Subcutaneous abdominal adipose tissue (tissue), 5 donors: Measurements from ENCODE around the gene NOX5.

ENCODE experiments used
- H3K27ac ChIP-seq: one replicate; pipeline ENCODE4 v1.7.0; 2013; ENCODE audit warnings: low read depth, mild to moderate bottlenecking, inconsistent platforms, low read length, moderate library complexity
- H3K27me3 ChIP-seq, 5 donors: one replicate each; pipeline ENCODE4 v1.7.0; 2013; ENCODE audit warnings: low read length in 5 of 5, inconsistent platforms in 1 of 5; ENCODE audit not compliant: control insufficient read depth in 5 of 5, insufficient read depth in 4 of 5
- H3K36me3 ChIP-seq, 5 donors: one replicate each; pipeline ENCODE4 v1.7.0; 2013; ENCODE audit warnings: low read length in 5 of 5; ENCODE audit not compliant: control insufficient read depth in 5 of 5, insufficient read depth in 5 of 5
- H3K4me1 ChIP-seq, 5 donors: one replicate each; pipeline ENCODE4 v1.7.0; 2013; ENCODE audit warnings: low read length in 5 of 5, mild to moderate bottlenecking in 3 of 5, moderate library complexity in 1 of 5; ENCODE audit not compliant: control insufficient read depth in 5 of 5, insufficient read depth in 5 of 5
- H3K4me3 ChIP-seq, 5 donors: one replicate each; pipeline ENCODE4 v1.7.0; 2013; ENCODE audit warnings: low read length in 5 of 5, low read depth in 1 of 5
- H3K9ac ChIP-seq, 5 donors: one replicate each; pipeline ENCODE4 v1.7.0; 2013; ENCODE audit warnings: low read length in 5 of 5, mild to moderate bottlenecking in 4 of 5, moderate library complexity in 3 of 5
- H3K9me3 ChIP-seq, 5 donors: one replicate each; pipeline ENCODE4 v1.7.0; 2013; ENCODE audit warnings: low read length in 5 of 5; ENCODE audit not compliant: control insufficient read depth in 5 of 5
- donor health status: healthy.
- donor health status: healthy.
- donor health status: healthy.
- donor health status: healthy.
- donor health status: healthy.

Gene NOX5

DNA sequence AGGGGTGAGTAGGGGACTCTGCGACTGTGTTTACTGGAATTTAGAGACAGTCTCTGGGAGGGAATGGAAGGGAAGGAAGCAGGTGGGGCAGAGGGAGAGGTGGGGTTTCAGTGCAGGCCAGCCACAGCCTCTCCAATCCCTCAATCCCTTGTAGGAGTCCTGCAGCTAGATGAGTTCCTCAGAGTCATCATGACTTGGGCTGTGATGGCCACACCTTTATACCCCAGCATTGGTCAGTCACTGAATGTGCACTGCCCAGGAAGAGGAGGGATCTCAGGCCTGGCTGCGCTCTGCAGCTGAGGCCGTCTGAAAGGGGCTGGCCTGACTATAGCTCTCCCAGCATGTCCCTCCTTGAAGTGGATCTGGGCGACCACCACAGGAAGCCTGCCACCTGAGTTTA, 78.6 kb downstream of the NOX5 start:
- Histone ChIP-seq H3K4me1 (peaks cover 0 to 13% (median 9%) of the 10 kb centered on the region in 5 donors), H3K27ac (no peak overlapping the region), H3K9ac (no peak overlapping the region), H3K27me3 (no peaks in the 10 kb centered on the region), H3K9me3 (no peaks in the 10 kb centered on the region), H3K36me3 (no peaks in the 10 kb centered on the region), H3K4me3 (no peak overlapping the region)

DNA sequence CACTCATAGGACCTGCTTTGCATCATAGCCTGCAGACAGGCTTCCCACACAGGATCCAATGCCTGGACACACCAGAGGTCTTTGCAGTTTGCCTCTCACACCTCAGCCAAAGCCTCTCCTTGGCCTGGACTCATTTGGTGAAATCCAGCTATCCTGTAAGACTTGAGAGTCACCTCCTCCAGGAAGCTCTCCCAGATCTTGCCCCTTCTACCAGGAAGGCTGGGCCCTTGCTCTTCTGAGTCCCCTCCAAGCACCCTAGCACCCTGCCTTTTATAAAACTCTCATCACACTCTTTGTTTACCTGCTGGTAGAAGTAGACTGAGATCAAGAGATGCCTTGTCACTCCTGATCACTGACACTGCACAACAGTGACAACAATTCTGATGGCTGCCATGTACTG, 79.1 kb downstream of the NOX5 start:
- H3K9me3 ChIP-seq, result no peaks in the 10 kb centered on the region

DNA sequence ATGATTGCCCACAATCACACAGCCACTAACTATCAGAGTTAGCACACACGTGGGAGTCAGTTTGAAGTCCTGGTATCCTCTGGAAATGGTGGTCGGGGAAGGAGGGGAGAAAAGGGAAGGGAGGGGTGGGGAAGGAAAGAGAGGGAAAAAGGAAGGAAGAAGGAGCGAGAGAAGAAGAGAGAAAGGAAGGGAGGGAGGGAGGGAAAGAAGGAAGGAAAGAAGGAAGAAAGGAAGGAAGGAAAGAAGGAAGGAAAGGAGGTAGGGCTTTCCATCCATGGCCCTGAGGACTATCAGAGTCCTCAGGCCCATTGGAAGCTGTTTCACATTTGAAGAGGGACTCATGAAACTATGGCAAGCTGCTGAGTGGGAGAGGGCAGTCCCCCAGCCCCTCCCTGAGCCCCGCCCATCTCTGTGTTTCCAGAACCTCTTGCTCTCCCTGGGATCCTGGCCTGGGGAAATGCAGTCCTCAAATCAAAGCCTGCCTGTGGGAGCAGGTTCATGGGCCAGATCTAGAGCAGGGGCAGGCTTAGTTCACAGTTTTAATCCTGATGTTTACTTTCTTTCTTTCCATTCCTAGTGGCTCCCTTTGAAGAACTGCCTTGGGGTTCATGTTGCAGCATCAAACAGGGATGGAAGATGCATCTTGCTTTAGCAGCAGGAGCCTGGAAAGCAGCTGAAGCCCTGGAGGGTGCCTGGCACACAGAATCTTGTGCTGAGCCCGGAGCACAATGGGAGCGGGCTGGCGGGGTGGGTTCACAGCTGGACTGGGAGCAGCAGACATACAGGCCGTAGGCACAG, 79.8 kb downstream of the NOX5 start:
- Histone ChIP-seq H3K4me1 (peaks cover 0 to 13% (median 9%) of the 10 kb centered on the region in 5 donors), H3K36me3 (no peaks in the 10 kb centered on the region), H3K9me3 (no peaks in the 10 kb centered on the region), H3K27me3 (no peaks in the 10 kb centered on the region), H3K27ac (no peak overlapping the region), H3K9ac (no peak overlapping the region), H3K4me3 (no peak overlapping the region)

More for the DNA sequence above, 79.1 kb downstream of the NOX5 start:
- no peaks in the 10 kb centered on the region for H3K36me3 ChIP-seq
- H3K9ac ChIP-seq, result no peak overlapping the region
- H3K4me3 ChIP-seq, result no peak overlapping the region
- peaks cover 0 to 13% (median 9%) of the 10 kb centered on the region in 5 donors for H3K4me1 ChIP-seq
- no peaks in the 10 kb centered on the region for H3K27me3 ChIP-seq
- H3K27ac ChIP-seq, result no peak overlapping the region

DNA sequence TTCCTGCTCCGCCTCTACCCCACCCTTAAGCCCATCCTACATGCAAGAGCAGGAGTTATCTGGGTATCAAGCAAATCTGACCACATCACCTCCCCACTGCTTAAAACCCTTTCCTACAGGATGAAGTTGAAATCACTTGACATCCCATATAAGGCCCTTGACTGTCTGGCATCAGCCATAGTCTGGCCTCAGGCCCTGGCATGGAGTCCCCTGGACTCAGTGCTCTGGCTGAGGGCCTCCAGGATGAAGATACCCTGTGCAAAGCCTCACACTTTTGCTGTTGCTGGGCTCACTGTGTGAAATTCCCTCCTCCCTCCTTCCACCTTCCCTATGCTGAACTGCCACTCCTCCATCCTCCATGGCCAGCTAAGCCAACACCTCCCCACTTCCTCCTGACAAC, 80.8 kb downstream of the NOX5 start:
- H3K9me3 ChIP-seq, result no peaks in the 10 kb centered on the region
- H3K9ac ChIP-seq, result no peak overlapping the region
- H3K36me3 ChIP-seq, result no peaks in the 10 kb centered on the region
- no peak overlapping the region for H3K27ac ChIP-seq
- peaks cover 0 to 12% (median 7%) of the 10 kb centered on the region in 5 donors for H3K4me1 ChIP-seq
- H3K27me3 ChIP-seq, result no peaks in the 10 kb centered on the region
- no peak overlapping the region for H3K4me3 ChIP-seq

DNA sequence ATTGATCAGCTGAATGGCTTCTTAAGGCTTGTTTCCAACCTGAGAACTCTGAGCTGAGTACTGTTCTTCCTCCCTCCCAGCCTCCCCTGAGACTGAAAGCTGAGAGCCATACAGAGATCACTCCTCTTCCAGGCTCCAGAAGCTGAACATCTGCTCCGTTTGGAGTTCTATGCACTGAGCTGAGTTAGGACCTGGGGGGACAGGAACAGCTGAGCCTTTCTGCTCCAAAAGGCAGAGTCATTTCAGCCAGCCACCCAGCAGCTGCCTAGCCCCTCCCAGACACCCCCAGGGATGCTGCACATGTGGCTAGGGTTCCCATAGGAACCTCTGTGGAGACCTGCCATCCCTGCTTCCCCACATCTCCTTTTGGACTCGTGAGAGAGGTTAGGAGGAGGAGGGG, 81.7 kb downstream of the NOX5 start:
- Histone ChIP-seq H3K4me3 (no peak overlapping the region), H3K9ac (no peak overlapping the region), H3K4me1 (peaks cover 0 to 11% (median 5%) of the 10 kb centered on the region in 5 donors), H3K36me3 (no peaks in the 10 kb centered on the region), H3K27ac (no peak overlapping the region), H3K27me3 (no peaks in the 10 kb centered on the region), H3K9me3 (no peaks in the 10 kb centered on the region)

DNA sequence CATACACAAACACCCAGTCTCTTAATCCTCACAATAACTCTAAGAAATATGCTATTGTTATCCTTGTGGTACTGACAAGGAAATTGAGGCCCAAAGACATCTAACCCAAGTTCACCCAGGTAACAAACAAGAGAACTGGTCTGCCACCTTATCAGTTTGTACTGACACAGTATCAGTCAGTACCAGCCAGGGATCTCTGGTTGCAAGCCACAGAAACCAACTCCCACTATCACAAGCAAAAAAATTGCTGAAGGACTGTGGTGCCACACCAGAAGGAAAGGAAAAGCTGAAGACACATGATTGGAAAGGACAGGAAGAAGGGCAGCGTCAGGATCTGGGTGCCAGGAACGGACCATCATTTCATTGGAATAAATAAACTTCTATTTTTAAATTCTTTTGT, 82.1 kb downstream of the NOX5 start:
- Histone ChIP-seq H3K9ac (no peak overlapping the region), H3K4me3 (no peak overlapping the region), H3K9me3 (no peaks in the 10 kb centered on the region), H3K36me3 (no peaks in the 10 kb centered on the region), H3K4me1 (peaks cover 0 to 11% (median 5%) of the 10 kb centered on the region in 5 donors), H3K27me3 (no peaks in the 10 kb centered on the region), H3K27ac (no peak overlapping the region)

DNA sequence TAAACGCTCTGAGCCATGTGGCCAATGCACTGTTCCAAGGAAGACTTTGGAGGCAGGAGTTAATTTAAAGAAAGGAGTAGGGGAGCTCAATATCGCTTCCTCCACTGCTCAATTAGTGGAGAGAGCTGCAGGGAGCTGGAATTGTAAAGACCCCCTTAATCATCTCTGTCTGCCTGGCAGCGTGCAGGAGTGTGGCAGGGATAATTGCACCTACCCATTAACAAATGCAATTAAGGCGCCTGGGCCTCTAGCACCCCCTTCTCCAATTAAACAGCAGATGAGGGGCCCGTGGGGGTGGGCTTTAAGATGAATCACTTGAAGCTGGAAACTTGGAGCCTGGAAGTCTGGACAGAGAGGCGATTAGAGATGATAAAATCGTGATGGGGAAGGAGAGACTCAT, 84.3 kb downstream of the NOX5 start:
- Histone ChIP-seq H3K36me3 (no peaks in the 10 kb centered on the region), H3K27me3 (no peaks in the 10 kb centered on the region), H3K9me3 (no peaks in the 10 kb centered on the region), H3K4me1 (peaks cover 0 to 11% (median 5%) of the 10 kb centered on the region in 5 donors), H3K4me3 (no peak overlapping the region), H3K27ac (no peak overlapping the region), H3K9ac (no peak overlapping the region)

DNA sequence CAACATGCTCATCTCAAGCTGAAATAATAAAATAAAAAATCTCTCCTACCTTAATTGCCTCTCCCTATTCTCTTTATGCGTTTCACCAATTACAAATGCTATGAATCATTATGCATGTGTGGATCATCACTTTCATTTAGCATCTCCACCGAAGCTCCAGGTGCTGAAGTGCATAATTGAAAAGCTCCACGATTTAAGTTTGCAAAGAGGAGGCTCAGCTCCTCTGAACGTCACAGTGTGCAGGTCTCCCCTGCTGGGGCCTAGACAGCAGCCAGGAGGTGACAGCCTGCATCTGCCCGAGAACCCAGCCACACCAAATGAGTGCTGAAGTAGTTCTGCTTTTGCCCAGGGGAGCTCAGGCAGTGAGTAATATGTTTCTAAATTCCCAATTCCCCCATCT, 85.4 kb downstream of the NOX5 start:
- Histone ChIP-seq H3K9me3 (no peaks in the 10 kb centered on the region), H3K27me3 (no peaks in the 10 kb centered on the region), H3K4me3 (no peak overlapping the region), H3K9ac (no peak overlapping the region), H3K4me1 (peaks cover 0 to 11% (median 5%) of the 10 kb centered on the region in 5 donors), H3K36me3 (no peaks in the 10 kb centered on the region), H3K27ac (no peak overlapping the region)

DNA sequence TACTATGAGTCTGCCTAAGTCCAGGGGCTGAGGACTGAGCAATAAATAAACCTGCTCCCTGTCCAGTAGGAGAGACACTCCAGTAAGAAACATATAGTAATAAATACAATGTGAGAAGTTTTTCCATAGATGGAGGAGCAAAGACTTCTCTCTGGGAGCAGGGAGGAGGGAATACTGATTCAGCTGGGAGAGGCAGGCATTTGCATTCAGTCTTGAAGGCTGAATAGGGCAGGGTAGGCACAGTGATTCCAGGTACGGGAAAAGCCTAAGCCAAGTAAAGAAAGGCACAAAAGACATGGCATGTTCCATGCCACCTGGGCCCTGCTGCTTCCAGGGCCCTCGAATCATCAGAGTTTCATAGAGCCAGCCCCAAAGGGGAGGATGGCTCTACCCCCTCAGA, 86.3 kb downstream of the NOX5 start:
- no peak overlapping the region for H3K4me3 ChIP-seq
- H3K9me3 ChIP-seq, result no peaks in the 10 kb centered on the region
- no peak overlapping the region for H3K27ac ChIP-seq
- peaks cover 0 to 7% (median 5%) of the 10 kb centered on the region in 5 donors for H3K4me1 ChIP-seq
- no peak overlapping the region for H3K9ac ChIP-seq
- H3K36me3 ChIP-seq, result no peaks in the 10 kb centered on the region
- H3K27me3 ChIP-seq, result no peaks in the 10 kb centered on the region

DNA sequence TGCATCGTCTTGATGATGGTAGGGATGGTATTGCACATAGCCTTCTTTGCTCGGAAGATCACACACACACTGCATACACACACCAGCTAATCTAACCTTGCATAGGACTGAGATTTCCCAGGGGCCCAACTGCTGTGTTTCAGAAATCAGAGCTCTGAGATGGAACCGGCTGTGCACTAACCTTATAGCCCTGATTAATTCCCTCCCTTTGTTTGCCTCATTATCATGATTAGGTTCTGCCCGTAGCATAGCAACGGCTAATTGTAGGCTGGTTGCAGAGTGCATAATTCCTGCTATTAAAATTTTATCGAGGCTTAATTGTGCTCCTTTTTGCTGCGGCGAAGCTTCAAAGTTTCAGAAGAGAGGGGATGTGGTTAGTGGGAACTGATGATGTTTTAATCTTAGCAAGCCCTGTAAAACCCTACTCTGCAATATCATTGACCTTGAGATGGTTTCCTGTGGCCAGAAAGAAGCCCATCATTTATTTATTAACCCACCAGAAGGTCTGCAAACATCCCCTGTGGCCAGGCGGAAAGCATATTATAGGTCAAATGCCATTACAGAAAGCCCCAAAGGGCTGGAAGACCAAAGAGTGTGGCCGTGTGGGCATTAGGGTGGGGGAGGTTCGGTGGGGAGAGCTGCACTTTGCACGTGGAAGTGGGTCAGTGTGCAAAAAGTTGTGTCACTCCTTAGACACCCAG, 89.7 kb downstream of the NOX5 start:
- H3K36me3 ChIP-seq, result no peaks in the 10 kb centered on the region
- H3K27ac ChIP-seq, result no peak overlapping the region
- H3K9ac ChIP-seq, result no peak overlapping the region
- no peaks in the 10 kb centered on the region for H3K9me3 ChIP-seq
- no peaks in the 10 kb centered on the region for H3K27me3 ChIP-seq
- H3K4me3 ChIP-seq, result no peak overlapping the region
- no peaks in the 10 kb centered on the region for H3K4me1 ChIP-seq
